OCI-LY1 (cell line): ENCODE data around the gene ANKS6.

ENCODE experiments used
- H2AFZ ChIP-seq: fragments of 200-600 bp; sonication (generic), shearing (Covaris generic); 2 replicates; pipeline ENCODE4 v1.6.0; 2014; ENCODE audit warnings: antibody characterized with exemption, mild to moderate bottlenecking, low read length
- H3F3A ChIP-seq: fragments of 200-600 bp; sonication (generic), shearing (Covaris generic); 2 replicates; pipeline ENCODE4 v1.6.0; 2014; ENCODE audit warnings: mild to moderate bottlenecking, antibody characterized with exemption, low read length, moderate library complexity; ENCODE audit not compliant: insufficient read depth
- H3K27ac ChIP-seq: fragments of 200-600 bp; sonication (generic); 2 replicates; pipeline ENCODE4 v1.5.1; 2014; ENCODE audit warnings: low read length, mixed run types, mild to moderate bottlenecking, low read depth; ENCODE audit not compliant: poor library complexity, severe bottlenecking
- H3K27me3 ChIP-seq: fragments of 200-600 bp; sonication (generic); 2 replicates; pipeline ENCODE4 v1.6.0; 2014; ENCODE audit warnings: antibody characterized with exemption, mild to moderate bottlenecking, low read length, moderate library complexity; ENCODE audit not compliant: insufficient read depth
- H3K36me3 ChIP-seq: fragments of 200-600 bp; sonication (generic); 2 replicates; pipeline ENCODE4 v1.6.1; 2014; ENCODE audit warnings: mild to moderate bottlenecking, antibody characterized with exemption, low read length, moderate library complexity, mixed read lengths; ENCODE audit not compliant: insufficient read depth
- H3K4me1 ChIP-seq: fragments of 200-600 bp; sonication (generic); 2 replicates; pipeline ENCODE4 v1.5.1; 2014; ENCODE audit warnings: mild to moderate bottlenecking, low read length, moderate library complexity; ENCODE audit not compliant: insufficient read depth, severe bottlenecking
- H3K4me2 ChIP-seq: fragments of 200-600 bp; sonication (generic), shearing (Covaris generic); 2 replicates; pipeline ENCODE4 v1.6.1; 2014; ENCODE audit warnings: low read length
- H3K4me3 ChIP-seq: fragments of 200-600 bp; sonication (generic); 2 replicates; pipeline ENCODE4 v1.5.1; 2014; ENCODE audit warnings: low read length, low read depth, mild to moderate bottlenecking, mixed read lengths; ENCODE audit not compliant: poor library complexity, severe bottlenecking
- H3K79me2 ChIP-seq: fragments of 200-600 bp; shearing (Covaris generic); 2 replicates; pipeline ENCODE4 v1.6.1; 2016; ENCODE audit warnings: mixed run types, low read length, mixed read lengths; ENCODE audit not compliant: insufficient read depth
- H3K9ac ChIP-seq: fragments of 200-600 bp; sonication (generic), shearing (Covaris generic); 2 replicates; pipeline ENCODE4 v1.6.1; 2014; ENCODE audit warnings: mild to moderate bottlenecking, low read length, mixed read lengths
- H3K9me2 ChIP-seq: fragments of 200-600 bp; sonication (generic), shearing (Covaris generic); 2 replicates; pipeline ENCODE4 v1.6.1; 2014; ENCODE audit warnings: low read depth, mild to moderate bottlenecking, low read length, mixed read lengths
- H3K9me3 ChIP-seq: fragments of 200-600 bp; shearing (Covaris generic); 2 replicates; pipeline ENCODE4 v1.6.1; 2014; ENCODE audit warnings: low read length, mixed read lengths
- H4K20me1 ChIP-seq: fragments of 200-600 bp; sonication (generic), shearing (Covaris generic); 2 replicates; pipeline ENCODE4 v1.6.0; 2016; ENCODE audit warnings: mild to moderate bottlenecking, low read length; ENCODE audit not compliant: insufficient read depth
- EZH2 ChIP-seq: fragments of 200-600 bp; sonication (generic), shearing (Covaris generic); IDR thresholded peaks from 2 replicates; pipeline ENCODE4 v1.8.0; 2017; ENCODE audit warnings: borderline replicate concordance, mixed run types, mild to moderate bottlenecking, antibody characterized with exemption, low read length, moderate library complexity, mixed read lengths
- TF ChIP-seq, protein P1 (sequence below): fragments of 200-600 bp; sonication (generic), shearing (Covaris generic); IDR thresholded peaks from 2 replicates; pipeline ENCODE4 v1.5.1; 2017; ENCODE audit warnings: mild to moderate bottlenecking, antibody characterized with exemption, low read length, moderate library complexity, mixed read lengths

ANKS6 gene

DNA sequence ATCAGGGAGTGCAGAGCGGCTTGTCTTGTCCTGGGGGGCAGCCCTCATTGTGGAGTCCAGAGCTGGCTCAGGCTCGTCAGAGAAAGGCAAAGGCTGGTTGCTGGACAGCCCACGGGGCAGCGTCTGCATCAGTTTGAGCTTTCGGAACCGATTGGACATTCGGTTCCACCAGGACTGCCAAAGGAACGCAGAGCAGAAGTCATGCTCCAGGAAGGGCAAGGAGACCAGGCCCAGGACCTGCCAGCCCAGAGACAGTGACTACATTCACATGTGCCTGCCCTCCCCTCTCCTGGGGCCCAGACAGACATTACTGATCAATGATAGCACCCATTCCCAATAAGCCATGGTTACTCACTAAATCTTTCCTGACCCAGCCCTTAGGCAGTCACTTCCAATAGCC is 18.1 kb downstream of the ANKS6 start:
- TF ChIP-seq EZH2, result no peak
- TF ChIP-seq, protein P1, sequence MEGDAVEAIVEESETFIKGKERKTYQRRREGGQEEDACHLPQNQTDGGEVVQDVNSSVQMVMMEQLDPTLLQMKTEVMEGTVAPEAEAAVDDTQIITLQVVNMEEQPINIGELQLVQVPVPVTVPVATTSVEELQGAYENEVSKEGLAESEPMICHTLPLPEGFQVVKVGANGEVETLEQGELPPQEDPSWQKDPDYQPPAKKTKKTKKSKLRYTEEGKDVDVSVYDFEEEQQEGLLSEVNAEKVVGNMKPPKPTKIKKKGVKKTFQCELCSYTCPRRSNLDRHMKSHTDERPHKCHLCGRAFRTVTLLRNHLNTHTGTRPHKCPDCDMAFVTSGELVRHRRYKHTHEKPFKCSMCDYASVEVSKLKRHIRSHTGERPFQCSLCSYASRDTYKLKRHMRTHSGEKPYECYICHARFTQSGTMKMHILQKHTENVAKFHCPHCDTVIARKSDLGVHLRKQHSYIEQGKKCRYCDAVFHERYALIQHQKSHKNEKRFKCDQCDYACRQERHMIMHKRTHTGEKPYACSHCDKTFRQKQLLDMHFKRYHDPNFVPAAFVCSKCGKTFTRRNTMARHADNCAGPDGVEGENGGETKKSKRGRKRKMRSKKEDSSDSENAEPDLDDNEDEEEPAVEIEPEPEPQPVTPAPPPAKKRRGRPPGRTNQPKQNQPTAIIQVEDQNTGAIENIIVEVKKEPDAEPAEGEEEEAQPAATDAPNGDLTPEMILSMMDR, result no peak
- no peaks in the 10 kb centered on the region for H3K9me2 ChIP-seq
- no peaks in the 10 kb centered on the region for H3K27me3 ChIP-seq
- no peak overlapping the region for H2AFZ ChIP-seq
- no peaks in the 10 kb centered on the region for H3K4me1 ChIP-seq
- H3K9me3 ChIP-seq, result no peaks in the 10 kb centered on the region
- H3K4me2 ChIP-seq, result no peak overlapping the region
- no peak overlapping the region for H3K27ac ChIP-seq
- no peak overlapping the region for H3K4me3 ChIP-seq
- H4K20me1 ChIP-seq, result no peaks in the 10 kb centered on the region
- no peaks in the 10 kb centered on the region for H3F3A ChIP-seq
- no peaks in the 10 kb centered on the region for H3K79me2 ChIP-seq
- H3K36me3 ChIP-seq, result peaks cover 16% of the 10 kb centered on the region
- H3K9ac ChIP-seq, result no peak overlapping the region

GRCh38 chr9:98777618-98778017 is 18.7 kb downstream of the ANKS6 start:
- no peak overlapping the region for H3K9ac ChIP-seq
- no peaks in the 10 kb centered on the region for H3K4me1 ChIP-seq
- peaks cover 18% of the 10 kb centered on the region for H3K36me3 ChIP-seq
- no peaks in the 10 kb centered on the region for H4K20me1 ChIP-seq
- H3K9me2 ChIP-seq, result no peaks in the 10 kb centered on the region
- H3K79me2 ChIP-seq, result no peaks in the 10 kb centered on the region
- TF ChIP-seq, protein P1, result no peak
- TF ChIP-seq EZH2, result no peak
- no peak overlapping the region for H3K4me3 ChIP-seq
- no peaks in the 10 kb centered on the region for H3K27me3 ChIP-seq
- no peak overlapping the region for H2AFZ ChIP-seq
- H3K4me2 ChIP-seq, result no peak overlapping the region
- H3K27ac ChIP-seq, result no peak overlapping the region
- no peaks in the 10 kb centered on the region for H3K9me3 ChIP-seq
- H3F3A ChIP-seq, result no peaks in the 10 kb centered on the region

DNA sequence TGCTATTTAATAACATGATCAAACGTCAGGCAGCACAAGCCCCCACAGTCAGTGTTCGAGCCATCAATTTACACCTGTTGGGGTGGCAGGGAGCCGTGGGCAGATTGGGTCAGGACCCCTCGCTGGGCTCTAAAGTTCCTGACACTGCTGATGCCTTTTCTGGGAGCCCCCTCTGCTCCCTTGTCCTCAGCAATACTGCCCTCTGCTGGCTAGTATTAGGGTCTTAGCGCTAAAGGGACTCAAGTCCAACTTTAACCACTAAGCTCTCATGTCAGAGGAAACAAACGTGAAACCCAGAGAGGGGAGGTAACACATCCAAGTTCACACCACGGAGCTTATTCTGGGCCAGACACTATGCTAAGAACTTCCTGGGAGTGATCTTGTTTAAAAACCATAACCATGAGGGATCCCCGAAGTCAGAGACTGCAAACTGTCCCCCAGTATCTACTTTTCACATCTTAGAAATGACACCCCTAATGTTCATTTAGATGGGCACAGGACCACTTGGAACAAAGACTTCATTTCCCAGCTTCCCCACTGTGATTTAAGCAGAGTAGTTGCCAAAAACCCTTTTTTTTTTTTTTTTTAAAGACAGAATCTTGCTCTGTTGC is 20.4 kb downstream of the ANKS6 start:
- Histone ChIP-seq H4K20me1 (no peaks in the 10 kb centered on the region), H3K4me1 (no peaks in the 10 kb centered on the region), H3K9me2 (no peaks in the 10 kb centered on the region), H3K36me3 (peaks cover 12% of the 10 kb centered on the region; the same call in 1 of the 2 replicates), H3K27me3 (no peaks in the 10 kb centered on the region), H3K27ac (no peak overlapping the region), H3K4me2 (no peak overlapping the region), H3F3A (no peaks in the 10 kb centered on the region), H3K9ac (no peak overlapping the region), H3K4me3 (no peak overlapping the region), H3K9me3 (no peaks in the 10 kb centered on the region), H2AFZ (no peak overlapping the region), H3K79me2 (no peaks in the 10 kb centered on the region)
- TF ChIP-seq, protein P1, result peak; percentile 84
- TF ChIP-seq EZH2, result no peak
